Tibial nerve (tissue), 4 donors: ENCODE results near the gene ING1.

Experiments used
- CTCF ChIP-seq, 5 experiments: fragments of 200-600 bp in 3 of 5; fragments of 450-650 bp in 2 of 5; sonication (generic) in 3 of 5; IDR thresholded peaks; one replicate each; pipeline ENCODE4 v1.5.1; 2016 to 2019; ENCODE audit warnings: antibody characterized with exemption in 5 of 5, mild to moderate bottlenecking in 3 of 5, moderate library complexity in 2 of 5
- EP300 ChIP-seq, 2 donors: sonication (generic); formaldehyde crosslinking; IDR thresholded peaks; one replicate each; pipeline ENCODE4 v1.6.1; 2017; ENCODE audit warnings: antibody characterized with exemption in 2 of 2, mild to moderate bottlenecking in 1 of 2
- POLR2A ChIP-seq, 2 donors: fragments of 450-650 bp; IDR thresholded peaks; one replicate each; pipeline ENCODE4 v1.6.1; 2017; ENCODE audit warnings: antibody characterized with exemption in 2 of 2, mild to moderate bottlenecking in 2 of 2, moderate library complexity in 2 of 2

- no peak for TF ChIP-seq CTCF (IDR thresholded peaks at IDR 0.05)
- no peak for TF ChIP-seq POLR2A (IDR thresholded peaks at IDR 0.05)
- TF ChIP-seq EP300 (IDR thresholded peaks at IDR 0.05) = no peak
Measured at GRCh38 chr13:110705356-110705825, 8.1 kb upstream of the ING1 start.
